ENCODE data around the gene KLRG1.

KLRG1 gene

DNA sequence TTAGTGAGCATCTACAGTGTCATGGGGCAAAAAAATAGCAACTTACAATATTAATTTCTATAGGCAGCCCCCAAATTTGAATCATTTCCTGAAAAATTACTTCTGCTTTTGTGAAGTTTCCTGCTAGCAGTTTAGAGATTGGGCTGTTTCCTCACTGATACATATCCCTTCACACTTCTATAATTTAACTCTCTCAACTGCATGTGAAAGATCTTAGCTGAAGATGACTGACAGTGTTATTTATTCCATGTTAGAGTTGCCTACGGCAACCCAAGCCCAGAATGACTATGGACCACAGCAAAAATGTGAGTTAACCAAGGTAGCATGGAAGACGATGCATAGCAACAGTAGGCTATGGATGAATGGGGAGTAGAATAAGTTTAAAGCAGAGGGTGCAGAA lies at the start of gene KLRG1:
Gene KLRG1, plus strand, starts transcription at position 134 of the 400 bp plus-strand sequence. Its CDS starts 90 bp downstream, at position 224.
- DNase-seq (no peak), ATAC-seq (peak; percentile 72)

DNA sequence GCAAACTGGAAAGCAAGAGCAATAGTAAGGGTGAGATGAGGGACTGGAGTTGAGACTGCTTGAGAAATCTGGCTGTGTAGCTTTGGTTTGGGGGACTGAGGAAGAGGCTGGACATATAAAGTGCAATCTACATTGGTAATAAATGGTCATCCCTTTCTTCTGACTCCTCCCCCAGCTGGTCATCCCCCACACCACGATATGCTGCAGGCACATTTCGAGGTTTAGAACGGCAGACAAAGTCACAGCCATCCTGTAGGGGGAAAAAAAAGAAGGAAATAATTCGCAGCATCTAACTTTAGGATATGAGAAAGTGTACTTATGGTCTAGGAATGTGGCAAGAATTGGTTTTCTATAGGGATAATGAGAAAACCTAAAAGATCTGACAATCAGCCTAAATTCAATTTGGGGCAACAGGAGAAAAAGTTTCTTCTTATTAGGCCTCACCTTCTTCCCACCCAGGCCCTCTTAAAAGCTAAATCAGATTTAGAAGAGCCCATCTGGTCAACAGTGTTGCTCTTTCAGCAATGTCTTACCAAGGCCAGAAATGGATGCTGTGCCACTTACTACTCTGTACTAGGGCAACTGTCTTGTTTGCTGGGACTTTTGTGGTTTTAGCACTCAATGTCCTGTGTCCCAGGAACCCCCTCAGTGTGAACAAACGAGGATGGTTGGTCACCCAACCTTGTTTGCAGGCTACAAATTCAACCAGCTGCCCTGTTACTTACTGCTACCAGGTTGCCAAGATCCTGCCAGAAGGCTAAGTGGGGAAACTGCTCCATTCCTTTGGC lies 47.5 kb upstream of the KLRG1 start:
- DNase-seq (no peak), ATAC-seq (no peak)

DNA sequence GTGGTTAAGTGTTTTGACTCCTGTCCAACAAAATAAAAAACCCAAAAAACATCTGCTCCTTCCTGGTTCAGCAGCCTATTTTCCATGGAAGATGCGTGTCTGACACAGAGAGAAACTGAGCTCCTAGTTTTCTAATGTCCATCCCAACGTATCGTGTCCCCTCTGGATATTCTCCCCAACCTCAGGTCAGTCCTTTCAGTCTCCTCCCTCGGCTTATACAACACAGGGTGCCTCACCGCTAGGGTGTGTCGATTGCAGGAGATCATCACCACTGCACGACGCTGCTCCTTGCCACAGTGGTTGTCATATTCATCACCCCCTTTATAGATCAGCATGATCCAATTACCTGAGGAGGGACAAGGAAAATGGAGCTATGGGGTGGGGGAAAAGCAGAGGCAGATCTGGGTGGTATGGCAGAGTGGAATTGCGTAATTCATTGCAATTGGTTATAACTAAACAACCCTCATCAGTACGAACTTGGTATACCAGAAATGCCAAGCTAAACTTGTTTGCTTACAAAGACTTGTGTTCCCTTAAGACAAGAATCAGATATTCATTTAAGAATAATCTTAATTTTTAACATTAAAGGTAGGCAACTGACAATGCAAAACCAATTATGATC lies 45.7 kb upstream of the KLRG1 start:
- ATAC-seq (no peak), DNase-seq (no peak)

- DNase-seq (no peak), ATAC-seq (no peak)
Measured at GRCh38 chr12:8946733-8947132, 42.6 kb upstream of the KLRG1 start.

- DNase-seq (no peak), ATAC-seq (no peak)
Measured at GRCh38 chr12:8947737-8948136, 41.6 kb upstream of the KLRG1 start.

- ATAC-seq (no peak), DNase-seq (no peak)
Measured at GRCh38 chr12:8948701-8949341, 40.5 kb upstream of the KLRG1 start.

GRCh38 chr12:8949342-8950220 lies 39.8 kb upstream of the KLRG1 start, which contains the start of gene M6PR:
TSS of gene M6PR (minus strand) at chr12:8949645. CDS start at chr12:8946404, 3,241 bp downstream.
- ATAC-seq (peak; percentile 83), DNase-seq (peak; percentile 93)

- ATAC-seq (no peak), DNase-seq (no peak)
Measured at GRCh38 chr12:8950221-8950527, 39.2 kb upstream of the KLRG1 start.

GRCh38 chr12:8950702-8951478 lies 38.5 kb upstream of the KLRG1 start:
- ATAC-seq (no peak), DNase-seq (no peak)

GRCh38 chr12:8951744-8952143 lies 37.6 kb upstream of the KLRG1 start:
- DNase-seq = peak; percentile 47
- ATAC-seq = peak; percentile 16

DNA sequence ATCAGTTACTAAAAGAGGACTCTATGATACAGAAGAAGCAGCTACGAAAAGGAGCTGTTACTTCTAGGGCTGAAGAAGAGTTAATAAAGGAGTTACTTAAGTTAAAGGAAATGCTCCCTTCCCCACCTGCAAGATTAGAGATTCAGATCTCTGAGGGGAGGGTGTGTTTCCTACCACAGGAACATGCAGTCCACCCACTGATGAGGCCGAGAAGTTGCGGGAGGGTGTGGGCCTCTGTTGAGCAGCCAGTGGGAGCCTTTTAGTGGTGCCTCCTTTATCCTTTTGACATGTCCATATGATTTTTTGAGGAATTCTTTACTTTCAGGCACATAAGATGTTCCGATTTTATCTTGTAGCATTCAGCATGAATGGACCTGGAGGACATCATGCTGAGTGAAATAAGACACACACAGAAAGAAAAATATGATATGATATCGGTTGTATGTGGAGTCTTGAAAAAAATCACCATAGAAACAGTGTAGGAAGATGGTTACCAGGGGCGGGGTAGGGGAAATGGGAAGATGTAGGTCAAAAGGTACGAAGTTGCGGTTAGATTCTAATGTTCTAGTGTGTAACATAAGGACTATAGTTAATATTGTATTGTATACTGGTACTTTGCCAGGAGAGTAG lies 35.5 kb upstream of the KLRG1 start:
- DNase-seq = peak; percentile 54
- ATAC-seq = no peak

DNA sequence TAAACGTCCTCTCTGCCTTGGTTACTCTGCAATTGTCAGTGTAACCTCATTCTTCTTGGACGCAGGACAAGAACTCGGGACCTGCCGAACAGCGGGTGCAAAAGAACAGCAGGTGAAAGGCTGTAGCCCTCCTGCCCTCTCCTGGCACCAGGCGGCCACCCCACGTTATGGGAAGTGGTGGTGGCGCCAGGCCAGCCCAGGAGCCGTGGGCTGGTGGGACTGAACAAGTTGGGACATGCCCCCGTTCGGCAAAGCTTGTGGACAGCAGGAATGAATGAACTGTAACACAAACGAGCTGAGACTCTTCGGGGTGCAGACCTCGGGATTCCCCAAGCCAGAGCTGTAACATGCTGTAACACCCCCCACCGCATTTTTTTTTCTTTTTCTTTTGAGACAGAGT lies 33.3 kb upstream of the KLRG1 start:
- ATAC-seq (no peak), DNase-seq (no peak)

DNA sequence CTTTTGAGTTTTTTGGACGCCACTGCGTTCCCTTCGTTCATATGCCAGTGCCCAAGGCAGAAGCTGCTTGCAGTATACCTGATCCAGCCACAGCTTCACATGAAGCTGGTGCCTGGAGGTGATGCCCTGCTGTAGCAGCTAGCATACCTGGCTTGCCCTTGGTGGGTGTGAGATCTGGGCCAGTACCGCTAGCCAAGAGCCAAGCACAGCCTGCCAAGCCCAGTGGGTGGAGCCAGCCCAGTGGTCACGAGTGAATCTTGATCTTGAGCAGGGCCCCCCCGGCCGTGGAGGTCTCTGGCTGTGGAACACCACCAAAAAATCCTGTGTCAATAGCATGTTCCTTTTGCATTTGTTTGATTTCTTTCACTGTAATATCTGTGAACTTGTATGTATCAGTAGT lies 32.6 kb upstream of the KLRG1 start:
- DNase-seq (no peak), ATAC-seq (no peak)

DNA sequence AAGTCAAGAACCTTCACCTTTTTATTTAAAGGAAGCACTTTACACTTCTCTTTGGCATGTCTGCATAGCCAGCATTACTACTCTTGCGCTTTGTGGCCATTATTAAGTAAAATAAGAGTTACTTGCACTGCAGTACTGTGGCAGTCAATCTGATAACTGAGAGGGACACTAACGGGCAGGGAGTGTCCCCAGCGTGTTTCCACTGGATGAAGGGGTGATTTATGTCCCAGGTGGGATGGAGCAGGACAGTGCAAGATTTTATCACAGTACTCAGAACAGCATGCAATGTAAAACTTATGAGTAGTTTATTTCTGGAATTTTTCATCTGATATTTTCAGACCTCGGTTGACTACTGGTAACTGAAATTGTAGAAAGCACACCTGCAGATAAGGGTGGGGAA lies 31.8 kb upstream of the KLRG1 start:
- DNase-seq (no peak), ATAC-seq (no peak)

DNA sequence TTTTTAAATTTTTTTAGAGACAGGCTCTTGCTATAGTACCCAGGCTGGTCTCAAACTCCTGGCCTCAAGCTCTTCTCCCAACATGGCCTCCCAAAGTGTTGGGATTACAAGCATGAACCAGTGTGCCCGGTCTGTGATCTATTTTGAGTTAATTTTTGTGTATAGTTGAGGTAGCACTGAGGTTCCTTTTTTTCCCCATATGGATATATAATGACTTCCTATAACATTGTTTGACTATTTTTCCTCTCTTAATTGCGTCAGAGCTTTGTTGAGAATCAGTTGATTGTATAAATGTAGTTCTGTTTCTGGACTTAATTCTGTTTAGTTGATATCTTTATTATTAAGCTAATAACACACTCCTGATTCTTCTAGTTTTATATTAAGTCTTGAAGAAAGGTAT lies 31.3 kb upstream of the KLRG1 start:
- DNase-seq = no peak
- no peak for ATAC-seq

- ATAC-seq = peak; percentile 52
- DNase-seq = no peak
Measured at GRCh38 chr12:8960176-8960575, 29.2 kb upstream of the KLRG1 start.

GRCh38 chr12:8968761-8969160 lies 20.6 kb upstream of the KLRG1 start:
- ATAC-seq = no peak
- DNase-seq = no peak

DNA sequence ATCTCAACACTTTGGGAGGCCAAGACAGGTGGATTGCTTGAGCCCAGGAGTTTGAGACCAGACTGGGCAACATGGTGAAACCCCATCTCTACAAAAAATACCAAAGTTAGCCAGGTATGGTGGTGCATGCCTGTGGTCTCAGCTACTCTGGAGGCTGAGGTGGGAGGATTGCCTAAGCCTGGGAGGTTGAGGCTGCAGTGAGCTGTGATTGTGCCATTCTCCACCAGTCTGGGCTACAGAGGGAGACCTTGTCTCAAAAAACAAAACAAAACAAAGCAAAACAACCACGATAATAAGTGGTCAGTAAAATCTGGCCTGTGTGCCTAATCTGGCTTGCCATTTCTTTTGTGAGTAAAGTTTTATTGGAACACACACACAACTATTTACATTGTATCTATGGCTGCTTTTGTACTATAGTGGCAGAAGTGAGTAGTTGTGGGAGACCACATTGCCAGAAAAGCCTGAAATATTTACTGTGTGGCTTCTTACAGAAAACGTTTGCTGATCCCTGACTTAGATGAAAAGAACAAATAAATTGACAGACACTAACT lies 19.4 kb upstream of the KLRG1 start:
- DNase-seq (no peak), ATAC-seq (no peak)

GRCh38 chr12:8970432-8970831 lies 18.9 kb upstream of the KLRG1 start:
- DNase-seq (no peak), ATAC-seq (no peak)

DNA sequence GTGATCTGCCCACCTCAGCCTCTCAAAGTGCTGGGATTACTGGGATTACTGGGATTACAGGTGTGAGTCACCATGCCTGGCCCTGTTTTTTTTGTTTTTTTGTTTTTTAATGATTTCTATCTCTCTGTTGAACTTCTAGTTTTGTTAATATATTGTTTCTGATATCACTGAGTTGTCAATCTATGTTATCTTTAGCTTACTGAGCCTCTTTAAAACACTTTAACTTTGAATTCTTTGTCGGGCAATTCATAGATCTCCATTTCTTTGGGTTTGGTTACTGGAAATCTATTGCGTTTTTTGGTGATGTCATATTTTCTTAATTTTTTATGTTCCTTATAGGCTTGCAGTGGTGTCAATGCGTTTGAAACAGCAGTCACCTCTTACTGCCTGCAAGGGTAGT lies 9.2 kb upstream of the KLRG1 start:
- ATAC-seq = no peak
- DNase-seq = no peak

GRCh38 chr12:8985213-8985754 lies 4.1 kb upstream of the KLRG1 start:
- ATAC-seq (no peak), DNase-seq (no peak)

All from stimulated activated naive CD8-positive, alpha-beta T cell treated with anti-CD3 and anti-CD28 coated beads, Interleukin-15, Interleukin-2, amounts not matched to agents 100 U/mL and 50 U/mL, for 24 hours (primary cell).